ENCODE measurements around the gene CLEC11A. TPM values are rescaled to one million over a fixed set of nuclear protein-coding genes. Genes with fewer than 3 reads are reported as not detected.

CLEC11A gene
- total RNA-seq, 1 experiment from 2014 or later = 1.1 TPM

- TF ChIP-seq CTCF (IDR thresholded peaks at IDR 0.05; ENCODE audit: insufficient read depth in 1 of 2, low read depth in 1 of 2, low read length in 1 of 2, severe bottlenecking in 1 of 2, unreplicated experiment in 1 of 2) = no peak
- no peak overlapping the region for H3K27ac Mint-ChIP-seq (ENCODE audit: unreplicated experiment)
- H3K4me1 ChIP-seq = 0 out of 2 replicates have a peak, but pooled peaks cover 4% of the 10 kb centered on the region
- peaks cover 21% of the 10 kb centered on the region for H3K27me3 Mint-ChIP-seq (ENCODE audit: insufficient read depth, unreplicated experiment)
- no TSS peak for BruUV-seq (replicated peaks)
- no peak overlapping the region for H3K4me3 ChIP-seq (ENCODE audit: low read depth, low read length)
- no peaks in the 10 kb centered on the region; the same call in 1 of the 2 replicates for H3K27me3 ChIP-seq (replicated peaks; ENCODE audit: control insufficient read depth, insufficient read depth, low read length)
- H3K36me3 Mint-ChIP-seq (ENCODE audit: insufficient read depth, unreplicated experiment) = no peaks in the 10 kb centered on the region
- H3K36me3 ChIP-seq (ENCODE audit: control insufficient read depth, insufficient read depth, low read length) = no peaks in the 10 kb centered on the region
- no peaks in the 10 kb centered on the region for H3K9me3 ChIP-seq
- no peaks in the 10 kb centered on the region for H3K4me1 Mint-ChIP-seq (ENCODE audit: low read depth, unreplicated experiment)
- ChIA-PET POLR2A (no interaction called here), CTCF (no interaction called here)
- no peak overlapping the region for H3K4me3 Mint-ChIP-seq (ENCODE audit: unreplicated experiment)
- no peak for DNase-seq
- H3K9me3 Mint-ChIP-seq (ENCODE audit: unreplicated experiment) = no peaks in the 10 kb centered on the region
- intact Hi-C loops (cut with micrococcal nuclease; ENCODE audit: unreplicated experiment) = no loop called here
Observed at GRCh38 chr19:50736338-50736737, 13.2 kb downstream of the CLEC11A start.

DNA sequence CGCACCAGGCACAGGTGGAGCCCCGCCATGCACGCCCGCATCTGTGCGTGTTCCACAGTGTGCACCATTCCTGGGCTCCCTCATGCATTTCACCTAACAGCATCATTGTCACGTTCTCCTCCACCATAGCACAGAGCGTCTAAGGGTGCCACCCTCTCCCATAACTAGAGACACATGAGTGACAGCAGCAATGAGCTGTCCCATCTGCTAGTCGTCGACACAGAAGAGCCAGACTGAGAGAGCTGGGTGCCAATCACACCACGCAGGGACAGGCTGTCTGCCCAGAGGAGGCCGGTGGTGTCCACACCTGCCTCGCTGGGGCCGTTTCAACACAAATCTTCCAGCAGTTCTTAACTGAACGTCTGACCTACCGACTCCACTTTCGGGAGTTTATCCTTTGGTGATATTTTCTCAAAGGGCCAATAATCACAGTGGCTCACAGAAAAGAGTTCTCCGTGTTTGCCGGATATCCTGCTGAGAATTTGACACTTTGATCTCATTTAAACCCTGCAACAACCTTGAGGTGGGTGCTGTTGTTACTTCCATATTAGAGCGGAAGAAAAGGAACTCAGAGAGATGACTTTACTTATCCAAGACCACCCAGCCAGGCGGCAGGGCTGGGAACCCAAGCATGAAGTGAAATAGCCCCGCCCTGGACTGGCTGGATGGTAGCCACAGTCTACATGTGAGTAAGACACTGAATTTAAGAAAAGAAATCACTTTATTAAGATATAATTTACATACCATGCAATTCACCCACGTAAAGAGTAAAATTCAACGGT is 16.2 kb downstream of the CLEC11A start:
- Mint-ChIP-seq H3K4me3 (ENCODE audit: unreplicated experiment) (no peak overlapping the region), H3K9me3 (ENCODE audit: unreplicated experiment) (no peaks in the 10 kb centered on the region), H3K27me3 (ENCODE audit: insufficient read depth, unreplicated experiment) (peaks cover 17% of the 10 kb centered on the region), H3K4me1 (ENCODE audit: low read depth, unreplicated experiment) (no peaks in the 10 kb centered on the region), H3K27ac (ENCODE audit: unreplicated experiment) (no peak overlapping the region), H3K36me3 (ENCODE audit: insufficient read depth, unreplicated experiment) (no peaks in the 10 kb centered on the region)
- no peaks in the 10 kb centered on the region; the same call in 1 of the 2 replicates for H3K27me3 ChIP-seq (replicated peaks; ENCODE audit: control insufficient read depth, insufficient read depth, low read length)
- H3K36me3 ChIP-seq (ENCODE audit: control insufficient read depth, insufficient read depth, low read length) = no peaks in the 10 kb centered on the region
- ChIA-PET POLR2A (no interaction called here), CTCF (no interaction called here)
- no peak overlapping the region for H3K4me3 ChIP-seq (ENCODE audit: low read depth, low read length)
- no peaks in the 10 kb centered on the region for H3K9me3 ChIP-seq
- no TSS peak for BruUV-seq (replicated peaks)
- DNase-seq = no peak
- no peak for TF ChIP-seq CTCF (IDR thresholded peaks at IDR 0.05; ENCODE audit: insufficient read depth in 1 of 2, low read depth in 1 of 2, low read length in 1 of 2, severe bottlenecking in 1 of 2, unreplicated experiment in 1 of 2)
- intact Hi-C loops (cut with micrococcal nuclease; ENCODE audit: unreplicated experiment) = no loop called here
- 0 out of 2 replicates have a peak, but pooled peaks cover 5% of the 10 kb centered on the region for H3K4me1 ChIP-seq

GRCh38 chr19:50739914-50740426 is 16.8 kb downstream of the CLEC11A start:
- POLR2A ChIA-PET = no interaction called here
- TF ChIP-seq CTCF (IDR thresholded peaks at IDR 0.05; ENCODE audit: insufficient read depth in 1 of 2, low read depth in 1 of 2, low read length in 1 of 2, severe bottlenecking in 1 of 2, unreplicated experiment in 1 of 2) = no peak
- no peaks in the 10 kb centered on the region; the same call in 1 of the 2 replicates for H3K27me3 ChIP-seq (replicated peaks; ENCODE audit: control insufficient read depth, insufficient read depth, low read length)
- no peaks in the 10 kb centered on the region for H3K36me3 ChIP-seq (ENCODE audit: control insufficient read depth, insufficient read depth, low read length)
- H3K4me3 Mint-ChIP-seq (ENCODE audit: unreplicated experiment) = no peak overlapping the region
- CTCF ChIA-PET = no interaction called here
- no peaks in the 10 kb centered on the region for H3K9me3 Mint-ChIP-seq (ENCODE audit: unreplicated experiment)
- no peaks in the 10 kb centered on the region for H3K9me3 ChIP-seq
- intact Hi-C loops (cut with micrococcal nuclease; ENCODE audit: unreplicated experiment) = no loop called here
- peaks cover 17% of the 10 kb centered on the region for H3K27me3 Mint-ChIP-seq (ENCODE audit: insufficient read depth, unreplicated experiment)
- no peak overlapping the region for H3K4me3 ChIP-seq (ENCODE audit: low read depth, low read length)
- H3K27ac Mint-ChIP-seq (ENCODE audit: unreplicated experiment) = no peak overlapping the region
- 0 out of 2 replicates have a peak, but pooled peaks cover 5% of the 10 kb centered on the region for H3K4me1 ChIP-seq
- no peaks in the 10 kb centered on the region for H3K36me3 Mint-ChIP-seq (ENCODE audit: insufficient read depth, unreplicated experiment)
- no TSS peak for BruUV-seq (replicated peaks)
- DNase-seq = no peak
- no peaks in the 10 kb centered on the region for H3K4me1 Mint-ChIP-seq (ENCODE audit: low read depth, unreplicated experiment)
